NT2/D1 (cell line): ENCODE data around the gene BCOR.

Experiments
- SUZ12 ChIP-seq: IDR thresholded peaks from 2 replicates; pipeline ENCODE4 v1.6.1; 2011; ENCODE audit not compliant: insufficient read length, insufficient read depth; ENCODE audit errors: extremely low read depth
- YY1 ChIP-seq: IDR thresholded peaks from 2 replicates; pipeline ENCODE4 v1.6.1; 2011; ENCODE audit not compliant: insufficient read length, insufficient read depth
- ZNF274 ChIP-seq: IDR thresholded peaks from 2 replicates; pipeline ENCODE4 v1.6.1; 2011; ENCODE audit warnings: mild to moderate bottlenecking, low read depth, low read length

DNA sequence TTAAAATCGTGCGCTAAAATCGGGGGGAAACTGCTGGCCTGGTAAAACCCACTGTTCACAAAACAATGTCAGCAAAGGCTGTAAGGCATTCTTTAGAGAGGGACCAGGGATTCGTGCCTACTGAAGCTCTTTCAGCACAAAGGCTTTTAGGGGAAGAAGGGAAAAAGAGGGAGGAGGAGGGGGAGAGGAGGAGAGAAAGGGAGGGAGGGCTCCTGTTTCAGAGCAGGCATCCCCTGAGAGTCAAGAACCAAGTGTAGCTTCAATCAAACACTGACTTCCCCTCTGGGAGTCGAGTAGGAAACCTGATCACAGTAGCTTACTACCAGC lies 9.5 kb downstream of the BCOR start:
- TF ChIP-seq YY1 (no peak), ZNF274 (no peak), SUZ12 (no peak)
